A549 (cell line): Measurements from ENCODE around the gene GOLGA6C. TPM values are rescaled to one million over a fixed set of nuclear protein-coding genes. Genes with fewer than 3 reads are reported as not detected.
"Not testable (repeated sequence)": the region's sequence is repeated elsewhere in the genome, so short reads cannot be mapped to it uniquely, and the experiment has no call there.

Experiments
- ATAC-seq, 2 experiments: fragments of 200-7000 bp in 1 of 2; fragments of >200 bp in 1 of 2; cut with Nextera tagmentation in 1 of 2; cut with Tn5 transposase in 1 of 2; 3 replicates each; pipeline versions ENCODE4 v1.8.0 to v1.9.1; 2018 to 2020; ENCODE audit warnings: mild to moderate bottlenecking in 1 of 2, moderate library complexity in 1 of 2
- CTCF ChIA-PET: fragments of 300-600 bp; sonication (Branson Sonifier 250); formaldehyde crosslinking; extraction: SDS; loops from one replicate; lab custom pipeline; 2021; ENCODE audit warnings: antibody characterized with exemption, inconsistent platforms; lab: Yijun Ruan, JAX
- POLR2A ChIA-PET: fragments of 350-600 bp; formaldehyde crosslinking; extraction: SDS; loops from one replicate; lab custom pipeline; 2021; ENCODE audit warnings: antibody characterized with exemption, inconsistent platforms; lab: Yijun Ruan, JAX
- DNase-seq, 2 experiments: peaks; one replicate each; pipeline versions ENCODE4 v3.0.0 to v3.0.0-alpha.2; 2011 to 2016; ENCODE audit warnings: low read depth in 1 of 2, low spot score in 1 of 2
- FAIRE-seq: peaks from 2 replicates; lab custom pipeline; 2011; peaks lifted over from hg19 to GRCh38; lab: Jason Lieb, UNC
- H3K27ac ChIP-seq, 2 experiments: fragments of >200 bp; sonication (Bioruptor Twin); formaldehyde crosslinking; 3 replicates each; pipeline ENCODE4 v1.5.1; 2016 to 2017
- H3K4me1 ChIP-seq: fragments of >200 bp; sonication (Bioruptor Twin); formaldehyde crosslinking; 3 replicates; pipeline ENCODE4 v1.6.1; 2016
- H3K4me2 ChIP-seq: fragments of >200 bp; sonication (Bioruptor Twin); formaldehyde crosslinking; 3 replicates; pipeline ENCODE4 v1.6.1; 2016
- H3K4me3 ChIP-seq: fragments of >200 bp; sonication (Bioruptor Twin); formaldehyde crosslinking; 3 replicates; pipeline ENCODE4 v1.5.1; 2016
- H3K9me3 ChIP-seq: fragments of >200 bp; sonication (Bioruptor Twin); formaldehyde crosslinking; 3 replicates; pipeline ENCODE4 v1.6.1; 2016
- ATOH8 ChIP-seq: fragments of 250-450 bp; sonication (Bioruptor Pico); IDR thresholded peaks from 2 replicates; pipeline ENCODE4 v1.5.0; 2020; ENCODE audit warnings: low read depth, mild to moderate bottlenecking, moderate library complexity
- CBX2 ChIP-seq: fragments of 200-600 bp; sonication (generic); IDR thresholded peaks from 2 replicates; pipeline ENCODE4 v1.6.1; 2016; ENCODE audit warnings: low read depth, mild to moderate bottlenecking, borderline replicate concordance
- CBX8 ChIP-seq: fragments of 200-600 bp; sonication (generic); IDR thresholded peaks from 2 replicates; pipeline ENCODE4 v1.6.1; 2016
- CEBPB ChIP-seq, 2 experiments: fragments of >200 bp in 1 of 2; sonication (Bioruptor Twin) in 1 of 2; formaldehyde crosslinking in 1 of 2; IDR thresholded peaks; 2 replicates each; pipeline ENCODE4 v1.6.1; 2012 to 2016
- CHD2 ChIP-seq: fragments of 150-350 bp; IDR thresholded peaks from 2 replicates; pipeline ENCODE4 v1.6.1; 2014; ENCODE audit warnings: low read length; ENCODE audit not compliant: partially characterized antibody
- EHF ChIP-seq: fragments of 250-450 bp; sonication (Bioruptor Pico); IDR thresholded peaks from 2 replicates; pipeline ENCODE4 v1.5.0; 2020; ENCODE audit warnings: mild to moderate bottlenecking
- EHMT2 ChIP-seq: fragments of 200-600 bp; sonication (generic); IDR thresholded peaks from 2 replicates; pipeline ENCODE4 v1.6.1; 2016; ENCODE audit warnings: antibody characterized with exemption, low read depth, mild to moderate bottlenecking, moderate library complexity
- EP300 ChIP-seq, 2 experiments: fragments of >200 bp; sonication (Bioruptor Twin); formaldehyde crosslinking; IDR thresholded peaks; 2 replicates in 1 of 2; 3 replicates in 1 of 2; pipeline ENCODE4 v1.6.1; 2016 to 2017
- FOXS1 ChIP-seq: fragments of 250-450 bp; sonication (Bioruptor Pico); IDR thresholded peaks from 2 replicates; pipeline ENCODE4 v1.5.0; 2020; ENCODE audit warnings: mild to moderate bottlenecking, moderate library complexity
- HES2 ChIP-seq: fragments of >200 bp; sonication (Bioruptor Twin); formaldehyde crosslinking; IDR thresholded peaks from 2 replicates; pipeline ENCODE4 v1.6.1; 2016
- JUNB ChIP-seq: fragments of >200 bp; sonication (Bioruptor Twin); formaldehyde crosslinking; IDR thresholded peaks from 2 replicates; pipeline ENCODE4 v1.6.1; 2016
- MAFK ChIP-seq: fragments of 450-650 bp; IDR thresholded peaks from 2 replicates; pipeline ENCODE4 v1.6.1; 2014; ENCODE audit not compliant: partially characterized antibody
- MAX ChIP-seq: IDR thresholded peaks from 2 replicates; pipeline ENCODE4 v1.6.1; 2012
- MYC ChIP-seq: IDR thresholded peaks from 2 replicates; pipeline ENCODE4 v1.6.1; 2012; ENCODE audit warnings: mild to moderate bottlenecking, inconsistent platforms, low read length, improper control_type of control experiment, borderline replicate concordance
- NPAS2 ChIP-seq: fragments of 250-450 bp; sonication (Bioruptor Pico); IDR thresholded peaks from 2 replicates; pipeline ENCODE4 v1.8.0; 2022; ENCODE audit warnings: mild to moderate bottlenecking, moderate library complexity, borderline replicate concordance
- NR3C1 ChIP-seq: fragments of >200 bp; sonication (Bioruptor Twin); formaldehyde crosslinking; IDR thresholded peaks from 3 replicates; pipeline ENCODE4 v1.6.1; 2017
- POLR2AphosphoS2 ChIP-seq: conservative IDR thresholded peaks from 2 replicates; pipeline ENCODE4 v1.6.1; 2012; ENCODE audit warnings: low read length, improper control_type of control experiment, inconsistent platforms
- RARB ChIP-seq: fragments of 250-450 bp; sonication (Bioruptor Pico); IDR thresholded peaks from 2 replicates; pipeline ENCODE4 v1.8.0; 2021; ENCODE audit warnings: mild to moderate bottlenecking, moderate library complexity
- RCOR1 ChIP-seq: fragments of 150-350 bp; IDR thresholded peaks from 2 replicates; pipeline ENCODE4 v1.6.1; 2014; ENCODE audit warnings: antibody characterized with exemption, low read length, low read depth
- REST ChIP-seq: fragments of 200-600 bp; sonication (generic); IDR thresholded peaks from 2 replicates; pipeline ENCODE4 v1.6.1; 2016; ENCODE audit warnings: antibody characterized with exemption, mild to moderate bottlenecking, moderate library complexity
- RNF2 ChIP-seq: fragments of 200-600 bp; sonication (generic); IDR thresholded peaks from 2 replicates; pipeline ENCODE4 v1.6.1; 2016; ENCODE audit warnings: low read depth, mild to moderate bottlenecking, antibody characterized with exemption, moderate library complexity, borderline replicate concordance
- SREBF2 ChIP-seq: fragments of 450-650 bp; IDR thresholded peaks from 2 replicates; pipeline ENCODE4 v1.6.1; 2014; ENCODE audit warnings: mild to moderate bottlenecking, moderate library complexity
- TP53 ChIP-seq: fragments of 250-450 bp; sonication (Bioruptor Pico); IDR thresholded peaks from 2 replicates; pipeline ENCODE4 v1.5.0; 2021; ENCODE audit warnings: mild to moderate bottlenecking, moderate library complexity
- ZSCAN20 ChIP-seq: fragments of 250-450 bp; sonication (Bioruptor Pico); IDR thresholded peaks from 2 replicates; pipeline ENCODE4 v1.8.0; 2022; ENCODE audit warnings: mild to moderate bottlenecking, moderate library complexity
- WGBS: methylation state at CpG from one replicate; pipeline ENCODE4 v1.1.6; 2017; ENCODE audit errors: missing lambda C conversion rate; 5-methylcytosine and 5-hydroxymethylcytosine counted together
- polyA plus RNA-seq, 4 experiments: library from polyadenylated mRNA; depleted of rRNA in 3 of 4; stranded (reverse); fragments of >200 nt; fragmentation: RNase III in 1 of 4; extraction: RNeasy Plus Mini Kit Qiagen cat#74134 plus additional on column Dnase treatment in 1 of 4; gene quantifications; 2 replicates in 3 of 4; 3 replicates in 1 of 4; pipeline ENCODE4 v1.2.3, GENCODE V29; 2011 to 2017

The GOLGA6C gene
- polyA plus RNA-seq, 2 of the 4 experiments (the other 2 are of a cell fraction): not detected

- Histone ChIP-seq H3K4me2 (no peak overlapping the region), H3K4me1 (no peaks in the 10 kb centered on the region), H3K27ac (no peak overlapping the region), H3K9me3 (no peaks in the 10 kb centered on the region), H3K4me3 (no peak overlapping the region)
- ChIA-PET POLR2A (no interaction called here), CTCF (interaction anchor here (1.3 to 1.5 kb wide), 2 partner anchors 9 to 83 kb away, joined by 3 to 6 read pairs; no protein-coding TSS in a partner anchor)
- no peak for ATAC-seq
- TF ChIP-seq SREBF2 (no peak), RNF2 (no peak), POLR2AphosphoS2 (no peak), JUNB (no peak), RCOR1 (no peak), ZSCAN20 (CRISPR knock-in tag) (no peak), EHF (no peak), EHMT2 (no peak), NPAS2 (CRISPR knock-in tag) (no peak)
- FAIRE-seq: no peak
- no peak for DNase-seq
- WGBS: 67% methylated on average over 6 of the region's 6 CpGs
Observed at GRCh38 chr15:75223688-75224087, 34.4 kb upstream of the GOLGA6C start.

GRCh38 chr15:75224281-75224680 lies 33.9 kb upstream of the GOLGA6C start:
- Histone ChIP-seq H3K4me1 (no peaks in the 10 kb centered on the region), H3K4me2 (no peak overlapping the region), H3K9me3 (no peaks in the 10 kb centered on the region), H3K27ac (no peak overlapping the region), H3K4me3 (no peak overlapping the region)
- TF ChIP-seq MAFK: no peak
- ATAC-seq (peak in 1 of 2 experiments; percentile 19; a peak in 2 of 6 replicates), DNase-seq (no peak), FAIRE-seq (no peak)
- ChIA-PET POLR2A (no interaction called here), CTCF (interaction anchor here (0.9 to 1.5 kb wide), 2 partner anchors 9 kb away, joined by 3 to 6 read pairs; no protein-coding TSS in a partner anchor)
- WGBS: 59% methylated on average over 12 of the region's 12 CpGs

GRCh38 chr15:75225102-75225836 lies 32.9 kb upstream of the GOLGA6C start:
- CTCF ChIA-PET: interaction anchor here (0.9 to 1.3 kb wide), 2 partner anchors 8 to 22 kb away, joined by 3 to 9 read pairs; no protein-coding TSS in a partner anchor
- H3K4me1 ChIP-seq, FAIRE-seq, ATAC-seq, H3K27ac ChIP-seq, H3K4me2 ChIP-seq, DNase-seq, H3K9me3 ChIP-seq, H3K4me3 ChIP-seq, POLR2A ChIA-PET: not testable (repeated sequence)
- WGBS: 59% methylated on average over 9 of the region's 10 CpGs

GRCh38 chr15:75225951-75226732 lies 32.0 kb upstream of the GOLGA6C start:
- DNase-seq (no peak), FAIRE-seq (no peak), ATAC-seq (no peak)
- 75% methylated on average over 16 of the region's 16 CpGs for WGBS
- CTCF ChIA-PET: interaction anchor here (1.3 kb wide), 1 partner anchor 23 kb away, joined by 9 read pairs; no protein-coding TSS in a partner anchor
- POLR2A ChIA-PET: no interaction called here
- H3K4me1 ChIP-seq: 0 out of 3 replicates have a peak, but pooled peaks cover 4% of the 10 kb centered on the region
- no peak overlapping the region for H3K27ac ChIP-seq
- H3K9me3 ChIP-seq: no peaks in the 10 kb centered on the region
- no peak overlapping the region for H3K4me3 ChIP-seq
- no peak overlapping the region for H3K4me2 ChIP-seq
- TF ChIP-seq RARB (CRISPR knock-in tag): no peak
- no peak for TF ChIP-seq CBX2
- TF ChIP-seq TP53 (CRISPR knock-in tag): no peak
- TF ChIP-seq SREBF2: no peak
- no peak for TF ChIP-seq HES2
- no peak for TF ChIP-seq POLR2AphosphoS2
- TF ChIP-seq REST: no peak
- no peak for TF ChIP-seq CHD2
- TF ChIP-seq ATOH8: no peak
- no peak for TF ChIP-seq EP300 (IDR thresholded peaks at IDR 0.05)
- TF ChIP-seq MAX: no peak
- TF ChIP-seq CEBPB (IDR thresholded peaks at IDR 0.05): no peak
- no peak for TF ChIP-seq MYC
- no peak for TF ChIP-seq CBX8
- no peak for TF ChIP-seq FOXS1 (CRISPR knock-in tag)
- TF ChIP-seq NR3C1: no peak
